OCI-LY7 (cell line): ENCODE data around the gene ZNF536. TPM values are rescaled to one million over a fixed set of nuclear protein-coding genes. Genes with fewer than 3 reads are reported as not detected.

Source experiments
- BruUV-seq: library from RNA; stranded (reverse); fragments of 400-500 nt; replicated peaks from 2 replicates; lab custom pipeline; 2021; lab: Mats Ljungman, UMichigan
- CTCF ChIA-PET: fragments of 300-600 bp; sonication (Branson Sonifier 250); formaldehyde crosslinking; loops from one replicate; lab custom pipeline; 2022; ENCODE audit warnings: antibody characterized with exemption; ENCODE audit not compliant: unreplicated experiment; lab: Charles Lee
- POLR2A ChIA-PET: fragments of 300-600 bp; sonication (Branson Sonifier 250); formaldehyde crosslinking; loops from one replicate; lab custom pipeline; 2022; ENCODE audit warnings: antibody characterized with exemption; lab: Charles Lee
- DNase-seq: peaks from one replicate; pipeline ENCODE4 v3.0.0-alpha.2; 2015; ENCODE audit warnings: low spot score
- H2AFZ ChIP-seq: fragments of 200-600 bp; sonication (generic), shearing (Covaris generic); 2 replicates; pipeline ENCODE4 v1.6.1; 2014; ENCODE audit warnings: mild to moderate bottlenecking, antibody characterized with exemption, low read length, moderate library complexity
- H3K27ac ChIP-seq: fragments of 200-600 bp; sonication (generic); 2 replicates; pipeline ENCODE4 v1.5.1; 2014; ENCODE audit warnings: mixed run types, low read depth, mild to moderate bottlenecking, moderate library complexity, low read length, inconsistent platforms; ENCODE audit not compliant: poor library complexity, severe bottlenecking
- H3K36me3 ChIP-seq: fragments of 200-600 bp; sonication (generic); 2 replicates; pipeline ENCODE4 v1.6.1; 2014; ENCODE audit warnings: mild to moderate bottlenecking, antibody characterized with exemption, low read length, moderate library complexity, mixed read lengths; ENCODE audit not compliant: insufficient read depth
- H3K4me1 ChIP-seq: fragments of 200-600 bp; sonication (generic); 2 replicates; pipeline ENCODE4 v1.5.1; 2014; ENCODE audit warnings: mild to moderate bottlenecking, low read length; ENCODE audit not compliant: insufficient read depth, poor library complexity, severe bottlenecking
- H3K4me2 ChIP-seq: fragments of 200-600 bp; sonication (generic); 2 replicates; pipeline ENCODE4 v1.6.1; 2014; ENCODE audit warnings: mild to moderate bottlenecking, low read length
- H3K4me3 ChIP-seq: fragments of 200-600 bp; sonication (generic); 2 replicates; pipeline ENCODE4 v1.5.1; 2014; ENCODE audit warnings: mild to moderate bottlenecking, low read depth, low read length; ENCODE audit not compliant: poor library complexity, severe bottlenecking
- H3K79me2 ChIP-seq: fragments of 200-600 bp; sonication (generic); 2 replicates; pipeline ENCODE4 v1.6.1; 2016; ENCODE audit warnings: low read depth, mild to moderate bottlenecking, low read length, moderate library complexity, mixed read lengths; ENCODE audit not compliant: insufficient read depth
- H3K9me2 ChIP-seq: fragments of 200-600 bp; sonication (generic); 2 replicates; pipeline ENCODE4 v1.6.1; 2016; ENCODE audit warnings: mild to moderate bottlenecking, low read length, mixed read lengths; ENCODE audit not compliant: insufficient read depth
- H3K9me3 ChIP-seq: fragments of 200-600 bp; sonication (generic); 2 replicates; pipeline ENCODE4 v1.6.1; 2014; ENCODE audit warnings: mild to moderate bottlenecking, mixed run types, low read length, mixed read lengths
- H4K20me1 ChIP-seq: fragments of 200-600 bp; sonication (generic); 2 replicates; pipeline ENCODE4 v1.6.1; 2014; ENCODE audit warnings: mild to moderate bottlenecking, antibody characterized with exemption, low read length, moderate library complexity, mixed read lengths; ENCODE audit not compliant: insufficient read depth
- EZH2phosphoT487 ChIP-seq: fragments of 200-600 bp; sonication (generic); IDR thresholded peaks from 2 replicates; pipeline ENCODE4 v1.6.1; 2018; ENCODE audit warnings: low read depth, borderline replicate concordance, mild to moderate bottlenecking, mixed run types, antibody characterized with exemption, low read length, moderate library complexity, mixed read lengths
- intact Hi-C: fragments of 100-400 bp; cut with micrococcal nuclease; formaldehyde crosslinking; loops from one replicate; pipeline ENCODE4 v1.10.0; 2022; ENCODE audit not compliant: unreplicated experiment
- total RNA-seq, 2 experiments: library from RNA; depleted of rRNA in 1 of 2; stranded (reverse); fragments of >200 nt in 1 of 2; shearing (Covaris generic) in 1 of 2; gene quantifications; 2 replicates each; pipeline ENCODE4 v1.2.3, GENCODE V29; 2014 to 2022
- TF ChIP-seq, protein P1 (sequence below): fragments of 200-600 bp; sonication (generic); conservative IDR thresholded peaks from 2 replicates; pipeline ENCODE4 v1.5.1; 2014; ENCODE audit warnings: mild to moderate bottlenecking, antibody characterized with exemption, low read length, moderate library complexity, mixed read lengths

Gene ZNF536
- total RNA-seq, 2 experiments from 2014 or later, result 0.06 to 0.30 TPM

GRCh38 chr19:30388819-30389218 lies 16.6 kb downstream of the ZNF536 start:
- H3K9me3 ChIP-seq, result no peaks in the 10 kb centered on the region
- H3K9me2 ChIP-seq, result no peaks in the 10 kb centered on the region
- TF ChIP-seq, protein P1, sequence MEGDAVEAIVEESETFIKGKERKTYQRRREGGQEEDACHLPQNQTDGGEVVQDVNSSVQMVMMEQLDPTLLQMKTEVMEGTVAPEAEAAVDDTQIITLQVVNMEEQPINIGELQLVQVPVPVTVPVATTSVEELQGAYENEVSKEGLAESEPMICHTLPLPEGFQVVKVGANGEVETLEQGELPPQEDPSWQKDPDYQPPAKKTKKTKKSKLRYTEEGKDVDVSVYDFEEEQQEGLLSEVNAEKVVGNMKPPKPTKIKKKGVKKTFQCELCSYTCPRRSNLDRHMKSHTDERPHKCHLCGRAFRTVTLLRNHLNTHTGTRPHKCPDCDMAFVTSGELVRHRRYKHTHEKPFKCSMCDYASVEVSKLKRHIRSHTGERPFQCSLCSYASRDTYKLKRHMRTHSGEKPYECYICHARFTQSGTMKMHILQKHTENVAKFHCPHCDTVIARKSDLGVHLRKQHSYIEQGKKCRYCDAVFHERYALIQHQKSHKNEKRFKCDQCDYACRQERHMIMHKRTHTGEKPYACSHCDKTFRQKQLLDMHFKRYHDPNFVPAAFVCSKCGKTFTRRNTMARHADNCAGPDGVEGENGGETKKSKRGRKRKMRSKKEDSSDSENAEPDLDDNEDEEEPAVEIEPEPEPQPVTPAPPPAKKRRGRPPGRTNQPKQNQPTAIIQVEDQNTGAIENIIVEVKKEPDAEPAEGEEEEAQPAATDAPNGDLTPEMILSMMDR, result no peak
- no peak for TF ChIP-seq EZH2phosphoT487
- no peak overlapping the region for H3K27ac ChIP-seq
- DNase-seq, result no peak
- no peaks in the 10 kb centered on the region for H3K79me2 ChIP-seq
- no peaks in the 10 kb centered on the region for H4K20me1 ChIP-seq
- intact Hi-C loops, result no loop called here
- ChIA-PET POLR2A (no interaction called here), CTCF (no interaction called here)
- no peak overlapping the region for H3K4me2 ChIP-seq
- no peaks in the 10 kb centered on the region for H3K4me1 ChIP-seq
- H2AFZ ChIP-seq, result no peak overlapping the region
- BruUV-seq, result no TSS peak
- H3K4me3 ChIP-seq, result no peak overlapping the region
- H3K36me3 ChIP-seq, result no peaks in the 10 kb centered on the region

GRCh38 chr19:30390356-30390988 lies 18.3 kb downstream of the ZNF536 start:
- no peaks in the 10 kb centered on the region for H3K79me2 ChIP-seq
- H3K36me3 ChIP-seq, result no peaks in the 10 kb centered on the region
- DNase-seq, result no peak
- ChIA-PET POLR2A (interaction anchor here (0.5 kb wide), 1 partner anchor 143 kb away, joined by 3 read pairs; no protein-coding TSS in a partner anchor), CTCF (no interaction called here)
- BruUV-seq, result no TSS peak
- TF ChIP-seq, protein P1, result no peak
- no peak for TF ChIP-seq EZH2phosphoT487
- no peak overlapping the region for H2AFZ ChIP-seq
- no peak overlapping the region for H3K4me3 ChIP-seq
- no peaks in the 10 kb centered on the region for H3K9me2 ChIP-seq
- H3K4me1 ChIP-seq, result no peaks in the 10 kb centered on the region
- no peak overlapping the region for H3K4me2 ChIP-seq
- no peaks in the 10 kb centered on the region for H3K9me3 ChIP-seq
- no peak overlapping the region for H3K27ac ChIP-seq
- no peaks in the 10 kb centered on the region for H4K20me1 ChIP-seq
- intact Hi-C loops, result no loop called here

- no peak overlapping the region for H3K4me2 ChIP-seq
- no TSS peak for BruUV-seq
- H4K20me1 ChIP-seq, result no peaks in the 10 kb centered on the region
- intact Hi-C loops, result no loop called here
- no peaks in the 10 kb centered on the region for H3K9me2 ChIP-seq
- POLR2A ChIA-PET, result no interaction called here
- CTCF ChIA-PET, result no interaction called here
- H3K9me3 ChIP-seq, result no peaks in the 10 kb centered on the region
- TF ChIP-seq EZH2phosphoT487, result no peak
- no peaks in the 10 kb centered on the region for H3K4me1 ChIP-seq
- no peak overlapping the region for H3K4me3 ChIP-seq
- H3K79me2 ChIP-seq, result no peaks in the 10 kb centered on the region
- no peak for DNase-seq
- H2AFZ ChIP-seq, result no peak overlapping the region
- H3K36me3 ChIP-seq, result no peaks in the 10 kb centered on the region
- H3K27ac ChIP-seq, result no peak overlapping the region
These were observed 18.9 kb downstream of the ZNF536 start for GRCh38 chr19:30391052-30391451.
